ENCODE measurements around the gene LRRC8C.

GRCh38 chr1:89692601-89693521 lies 59.9 kb downstream of the LRRC8C start:
- TF ChIP-seq CTCF (IDR thresholded peaks at IDR 0.05) (no peak), POLR2A (IDR thresholded peaks at IDR 0.05) (no peak)

Data from right lobe of liver (tissue), 4 donors.